SK-N-SH (cell line): ENCODE measurements around the gene ABR.

Source experiments
- CTCF ChIP-seq: fragments of 200-600 bp; sonication (generic); IDR thresholded peaks from 2 replicates; pipeline ENCODE4 v1.6.1; 2017; ENCODE audit warnings: antibody characterized with exemption, mild to moderate bottlenecking, moderate library complexity
- PBX3 ChIP-seq: IDR thresholded peaks from 2 replicates; pipeline ENCODE4; 2012
- POLR2AphosphoS5 ChIP-seq: IDR thresholded peaks from 2 replicates; pipeline ENCODE4 v1.6.1; 2012; ENCODE audit warnings: low read depth, low read length
- RAD21 ChIP-seq: IDR thresholded peaks from 2 replicates; pipeline ENCODE4 v1.6.1; 2012; ENCODE audit warnings: mild to moderate bottlenecking, low read length
- SIN3A ChIP-seq: IDR thresholded peaks from 2 replicates; pipeline ENCODE4 v1.6.1; 2012; ENCODE audit warnings: low read depth, mild to moderate bottlenecking, low read length, moderate library complexity, borderline replicate concordance
- TAF1 ChIP-seq: IDR thresholded peaks from 2 replicates; pipeline ENCODE4 v1.6.1; 2012; ENCODE audit warnings: low read depth, mild to moderate bottlenecking, low read length, moderate library complexity, borderline replicate concordance
- TCF12 ChIP-seq: IDR thresholded peaks from 2 replicates; pipeline ENCODE4 v1.4.0; 2012
- USF2 ChIP-seq: fragments of 150-350 bp; IDR thresholded peaks from 2 replicates; pipeline ENCODE4 v1.6.1; 2017; ENCODE audit warnings: antibody characterized with exemption, low read length, low read depth, borderline replicate concordance
- YY1 ChIP-seq: IDR thresholded peaks from 2 replicates; pipeline ENCODE4 v1.4.0; 2012; ENCODE audit warnings: low read depth, mild to moderate bottlenecking
- TF ChIP-seq, protein P1 (sequence below): IDR thresholded peaks from 2 replicates; pipeline ENCODE4 v1.6.1; 2012; ENCODE audit warnings: mild to moderate bottlenecking, low read depth, low read length, moderate library complexity

DNA sequence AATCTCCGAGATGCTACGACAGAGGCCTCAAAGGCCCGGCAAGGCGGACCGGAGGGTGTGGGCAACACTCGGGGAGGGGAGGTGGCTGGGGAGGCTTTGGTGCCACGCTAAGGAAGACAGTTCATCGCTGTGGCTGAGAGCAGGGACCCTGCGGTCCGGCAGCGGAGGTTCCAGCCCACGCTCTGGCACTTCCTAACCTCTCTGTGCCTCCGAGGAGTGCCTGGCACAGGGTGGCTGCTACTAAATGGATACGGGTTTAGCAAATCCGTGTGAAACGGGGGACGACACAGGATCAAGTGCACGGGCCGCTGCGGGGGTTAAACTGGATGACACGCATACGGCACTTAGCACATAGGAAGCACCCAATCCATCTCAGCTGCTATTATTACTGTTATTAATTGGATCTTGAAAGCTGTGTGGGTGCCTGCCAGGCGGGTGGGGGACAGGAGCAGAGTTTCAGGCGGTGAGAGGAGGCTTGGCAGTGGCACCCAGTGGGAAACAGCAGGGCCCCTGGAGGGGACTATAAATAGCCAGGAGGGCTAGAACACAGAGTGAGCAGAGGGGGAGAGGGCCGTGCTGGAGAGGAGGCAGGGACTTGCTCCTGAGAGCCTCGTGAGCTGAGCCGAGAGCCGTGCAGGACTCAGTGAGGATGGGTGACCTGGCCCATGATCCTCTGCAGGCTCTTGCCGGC lies 45.0 kb downstream of the ABR start:
- TF ChIP-seq TCF12 (no peak), CTCF (no peak), RAD21 (no peak), POLR2AphosphoS5 (no peak), YY1 (no peak), SIN3A (no peak), USF2 (no peak), PBX3 (no peak), TAF1 (no peak)
- TF ChIP-seq, protein P1, sequence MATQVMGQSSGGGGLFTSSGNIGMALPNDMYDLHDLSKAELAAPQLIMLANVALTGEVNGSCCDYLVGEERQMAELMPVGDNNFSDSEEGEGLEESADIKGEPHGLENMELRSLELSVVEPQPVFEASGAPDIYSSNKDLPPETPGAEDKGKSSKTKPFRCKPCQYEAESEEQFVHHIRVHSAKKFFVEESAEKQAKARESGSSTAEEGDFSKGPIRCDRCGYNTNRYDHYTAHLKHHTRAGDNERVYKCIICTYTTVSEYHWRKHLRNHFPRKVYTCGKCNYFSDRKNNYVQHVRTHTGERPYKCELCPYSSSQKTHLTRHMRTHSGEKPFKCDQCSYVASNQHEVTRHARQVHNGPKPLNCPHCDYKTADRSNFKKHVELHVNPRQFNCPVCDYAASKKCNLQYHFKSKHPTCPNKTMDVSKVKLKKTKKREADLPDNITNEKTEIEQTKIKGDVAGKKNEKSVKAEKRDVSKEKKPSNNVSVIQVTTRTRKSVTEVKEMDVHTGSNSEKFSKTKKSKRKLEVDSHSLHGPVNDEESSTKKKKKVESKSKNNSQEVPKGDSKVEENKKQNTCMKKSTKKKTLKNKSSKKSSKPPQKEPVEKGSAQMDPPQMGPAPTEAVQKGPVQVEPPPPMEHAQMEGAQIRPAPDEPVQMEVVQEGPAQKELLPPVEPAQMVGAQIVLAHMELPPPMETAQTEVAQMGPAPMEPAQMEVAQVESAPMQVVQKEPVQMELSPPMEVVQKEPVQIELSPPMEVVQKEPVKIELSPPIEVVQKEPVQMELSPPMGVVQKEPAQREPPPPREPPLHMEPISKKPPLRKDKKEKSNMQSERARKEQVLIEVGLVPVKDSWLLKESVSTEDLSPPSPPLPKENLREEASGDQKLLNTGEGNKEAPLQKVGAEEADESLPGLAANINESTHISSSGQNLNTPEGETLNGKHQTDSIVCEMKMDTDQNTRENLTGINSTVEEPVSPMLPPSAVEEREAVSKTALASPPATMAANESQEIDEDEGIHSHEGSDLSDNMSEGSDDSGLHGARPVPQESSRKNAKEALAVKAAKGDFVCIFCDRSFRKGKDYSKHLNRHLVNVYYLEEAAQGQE = no peak
